ENCODE results near the gene ELAC2. TPM values are rescaled to one million over a fixed set of nuclear protein-coding genes. Genes with fewer than 3 reads are reported as not detected.

The ELAC2 gene
- total RNA-seq, 1 experiment from 2014 or later, result 84.5 TPM

- intact Hi-C loops (cut with micrococcal nuclease), result no loop called here
- no peak overlapping the region for H3K27ac ChIP-seq (ENCODE audit: low read depth, low read length)
- H3K9me3 ChIP-seq (ENCODE audit: control insufficient read depth in 1 of 2, insufficient read depth in 1 of 2, low read depth in 1 of 2, low read length in 2 of 2), result no peaks in the 10 kb centered on the region
- ChIA-PET CTCF (interaction anchor here (0.6 kb wide), 1 partner anchor 591 kb away, joined by 3 read pairs; no protein-coding TSS in a partner anchor), RAD21 (ENCODE audit: low non-redundant PET in 1 of 2, low total read pairs in 2 of 2, uncharacterized antibody in 2 of 2, unreplicated experiment in 2 of 2) (no interaction called here), POLR2A (no interaction called here)
- no peak for ATAC-seq
- H3K27me3 ChIP-seq (ENCODE audit: insufficient read depth, low read length), result no peaks in the 10 kb centered on the region
- no peak for DNase-seq (ENCODE audit: low read depth, low spot score)
- no peaks in the 10 kb centered on the region for H3K9me2 ChIP-seq (ENCODE audit: insufficient read depth)
- no peak overlapping the region for H3K4me2 ChIP-seq (ENCODE audit: low read length)
- H3K4me3 ChIP-seq (replicated peaks in 1 of 2; ENCODE audit: low read depth in 1 of 2, low read length in 2 of 2), result no peak overlapping the region
- BruUV-seq (replicated peaks), result no TSS peak
- H2AFZ ChIP-seq (ENCODE audit: low read depth, low read length, poor library complexity, severe bottlenecking), result no peak overlapping the region
- no peaks in the 10 kb centered on the region for H3K4me1 ChIP-seq (ENCODE audit: control insufficient read depth in 1 of 2, insufficient read depth in 2 of 2, low read length in 2 of 2)
- H3K9ac ChIP-seq (ENCODE audit: low read length), result no peak overlapping the region
- H3K79me2 ChIP-seq (ENCODE audit: insufficient read depth, low read length), result no peaks in the 10 kb centered on the region
- no peak for TF ChIP-seq ATF3 (IDR thresholded peaks at IDR 0.05)
- no peak for TF ChIP-seq EZH2 (IDR thresholded peaks at IDR 0.05)
- TF ChIP-seq ZFX (IDR thresholded peaks at IDR 0.05), result no peak
- TF ChIP-seq SRF (IDR thresholded peaks at IDR 0.05; ENCODE audit: low read depth), result no peak
- no peak for TF ChIP-seq RAD21 (IDR thresholded peaks at IDR 0.05; ENCODE audit: low read depth)
- TF ChIP-seq YY1 (IDR thresholded peaks at IDR 0.05; ENCODE audit: extremely low read depth, insufficient replicate concordance, low read depth, low read length), result no peak
- TF ChIP-seq FOSL1 (IDR thresholded peaks at IDR 0.05; ENCODE audit: low read depth), result no peak
- no peak for TF ChIP-seq CTCF (IDR thresholded peaks at IDR 0.05 in 2 of 3, conservative IDR thresholded peaks at IDR 0.05 in 1 of 3; ENCODE audit: borderline replicate concordance in 1 of 3, insufficient read depth in 1 of 3, low read depth in 2 of 3, low read length in 2 of 3)
- TF ChIP-seq TCF7L2 (IDR thresholded peaks at IDR 0.05; ENCODE audit: borderline replicate concordance, extremely low read depth, insufficient read depth, insufficient read length), result no peak
- TF ChIP-seq EZH2phosphoT487 (IDR thresholded peaks at IDR 0.05; ENCODE audit: borderline replicate concordance), result no peak
- no peak for TF ChIP-seq SIN3A (IDR thresholded peaks at IDR 0.05; ENCODE audit: low read depth)
- no peak for TF ChIP-seq ELF1 (IDR thresholded peaks at IDR 0.05; ENCODE audit: borderline replicate concordance, low read depth)
- TF ChIP-seq SP1 (IDR thresholded peaks at IDR 0.05; ENCODE audit: low read depth), result no peak
- no peak for TF ChIP-seq ZNF274 (IDR thresholded peaks at IDR 0.05; ENCODE audit: low read depth, low read length)
- TF ChIP-seq JUND (IDR thresholded peaks at IDR 0.05), result no peak
- H3K36me3 ChIP-seq (ENCODE audit: control insufficient read depth in 1 of 2, insufficient read depth in 2 of 2, low read length in 2 of 2), result peaks cover 4 to 9% of the 10 kb centered on the region in 2 experiments; a peak in 2 of 4 replicates
- H4K20me1 ChIP-seq (ENCODE audit: insufficient read depth), result no peaks in the 10 kb centered on the region
These were observed 30.7 kb downstream of the ELAC2 start for GRCh38 chr17:12987120-12987519.

Measured in HCT116 (cell line).